ENCODE results near the gene CHRNE. TPM values are rescaled to one million over a fixed set of nuclear protein-coding genes. Genes with fewer than 3 reads are reported as not detected.

The CHRNE gene
- total and polyA plus RNA-seq, 2 of the 13 experiments (the other 11 are each of a cell fraction or from before 2014, with no cell fraction given) = 0.53 to 0.59 TPM

GRCh38 chr17:4920351-4921048 is 17.6 kb upstream of the CHRNE start (continued):
- no peak for TF ChIP-seq HOMEZ (CRISPR knock-in tag; IDR thresholded peaks at IDR 0.05; ENCODE audit: low read depth)
- no peak for TF ChIP-seq RELA (CRISPR knock-in tag; IDR thresholded peaks at IDR 0.05)
- no peak for TF ChIP-seq KDM1A (CRISPR knock-in tag; IDR thresholded peaks at IDR 0.05)
- no peak for TF ChIP-seq ZBTB20 (CRISPR knock-in tag; IDR thresholded peaks at IDR 0.05; ENCODE audit: borderline replicate concordance, low read depth)
- TF ChIP-seq ZNF879 (CRISPR knock-in tag; IDR thresholded peaks at IDR 0.05) = no peak
- TF ChIP-seq NR0B2 (CRISPR knock-in tag; IDR thresholded peaks at IDR 0.05) = no peak
- no peak for TF ChIP-seq GMEB2 (CRISPR knock-in tag; IDR thresholded peaks at IDR 0.05; ENCODE audit: low read depth)
- no peak for TF ChIP-seq AHDC1 (CRISPR knock-in tag; IDR thresholded peaks at IDR 0.05; ENCODE audit: borderline replicate concordance)
- TF ChIP-seq ATF2 (CRISPR knock-in tag; IDR thresholded peaks at IDR 0.05) = no peak
- no peak for TF ChIP-seq NFE2L1 (CRISPR knock-in tag; IDR thresholded peaks at IDR 0.05; ENCODE audit: borderline replicate concordance)
- 0 out of 2 replicates have a peak, but pooled peaks have one; percentile 20 for TF ChIP-seq ZKSCAN8 (CRISPR knock-in tag; IDR thresholded peaks at IDR 0.05; ENCODE audit: borderline replicate concordance)
- no peak for TF ChIP-seq ZNF724P (CRISPR knock-in tag; IDR thresholded peaks at IDR 0.05; ENCODE audit: borderline replicate concordance)
- no peak for TF ChIP-seq NR2F2 (IDR thresholded peaks at IDR 0.05; ENCODE audit: borderline replicate concordance, low read depth)
- peak; percentile 54; the same call in 1 of the 2 replicates for TF ChIP-seq ZNF292 (CRISPR knock-in tag; IDR thresholded peaks at IDR 0.05; ENCODE audit: borderline replicate concordance, low read depth)
- TF ChIP-seq ZNF121 (CRISPR knock-in tag; IDR thresholded peaks at IDR 0.05) = peak; percentile 98
- no peak for TF ChIP-seq ZFAT (CRISPR knock-in tag; conservative IDR thresholded peaks at IDR 0.05)
- TF ChIP-seq DMAP1 (CRISPR knock-in tag; IDR thresholded peaks at IDR 0.05) = no peak
- no peak for TF ChIP-seq KLF9 (CRISPR knock-in tag; IDR thresholded peaks at IDR 0.05; ENCODE audit: low read depth)
- TF ChIP-seq ZNF777 (CRISPR knock-in tag; IDR thresholded peaks at IDR 0.05) = no peak
- no peak for TF ChIP-seq XRCC5 (optimal IDR thresholded peaks at IDR 0.05; ENCODE audit: low read length)
